ENCODE measurements around the gene LRRC9.

DNA sequence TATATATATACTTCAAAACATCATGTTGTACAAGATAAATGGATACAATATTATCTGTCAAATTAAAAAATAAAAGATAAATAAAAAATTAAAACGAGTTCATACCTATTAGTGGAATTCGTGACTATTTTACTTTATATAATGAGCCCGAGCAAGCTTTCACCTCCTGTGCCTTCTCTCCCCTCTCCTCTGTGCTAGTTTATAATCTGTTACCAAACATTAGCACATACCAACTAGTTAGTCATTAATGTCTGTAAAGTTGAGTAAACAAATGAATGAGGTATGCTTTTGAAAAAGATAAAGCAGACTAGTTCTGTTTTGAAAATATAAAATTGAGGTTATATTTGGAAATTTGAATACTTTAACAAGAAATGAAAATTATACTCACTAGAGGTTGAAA is 84.0 kb downstream of the LRRC9 start:
- TF ChIP-seq, protein P1, sequence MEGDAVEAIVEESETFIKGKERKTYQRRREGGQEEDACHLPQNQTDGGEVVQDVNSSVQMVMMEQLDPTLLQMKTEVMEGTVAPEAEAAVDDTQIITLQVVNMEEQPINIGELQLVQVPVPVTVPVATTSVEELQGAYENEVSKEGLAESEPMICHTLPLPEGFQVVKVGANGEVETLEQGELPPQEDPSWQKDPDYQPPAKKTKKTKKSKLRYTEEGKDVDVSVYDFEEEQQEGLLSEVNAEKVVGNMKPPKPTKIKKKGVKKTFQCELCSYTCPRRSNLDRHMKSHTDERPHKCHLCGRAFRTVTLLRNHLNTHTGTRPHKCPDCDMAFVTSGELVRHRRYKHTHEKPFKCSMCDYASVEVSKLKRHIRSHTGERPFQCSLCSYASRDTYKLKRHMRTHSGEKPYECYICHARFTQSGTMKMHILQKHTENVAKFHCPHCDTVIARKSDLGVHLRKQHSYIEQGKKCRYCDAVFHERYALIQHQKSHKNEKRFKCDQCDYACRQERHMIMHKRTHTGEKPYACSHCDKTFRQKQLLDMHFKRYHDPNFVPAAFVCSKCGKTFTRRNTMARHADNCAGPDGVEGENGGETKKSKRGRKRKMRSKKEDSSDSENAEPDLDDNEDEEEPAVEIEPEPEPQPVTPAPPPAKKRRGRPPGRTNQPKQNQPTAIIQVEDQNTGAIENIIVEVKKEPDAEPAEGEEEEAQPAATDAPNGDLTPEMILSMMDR (IDR thresholded peaks at IDR 0.05) = no peak
- TF ChIP-seq ZFX (IDR thresholded peaks at IDR 0.05; ENCODE audit: borderline replicate concordance) = no peak

Data from 22Rv1 (cell line).